ENCODE results near the gene FKBP6.

- TF ChIP-seq, protein P1, sequence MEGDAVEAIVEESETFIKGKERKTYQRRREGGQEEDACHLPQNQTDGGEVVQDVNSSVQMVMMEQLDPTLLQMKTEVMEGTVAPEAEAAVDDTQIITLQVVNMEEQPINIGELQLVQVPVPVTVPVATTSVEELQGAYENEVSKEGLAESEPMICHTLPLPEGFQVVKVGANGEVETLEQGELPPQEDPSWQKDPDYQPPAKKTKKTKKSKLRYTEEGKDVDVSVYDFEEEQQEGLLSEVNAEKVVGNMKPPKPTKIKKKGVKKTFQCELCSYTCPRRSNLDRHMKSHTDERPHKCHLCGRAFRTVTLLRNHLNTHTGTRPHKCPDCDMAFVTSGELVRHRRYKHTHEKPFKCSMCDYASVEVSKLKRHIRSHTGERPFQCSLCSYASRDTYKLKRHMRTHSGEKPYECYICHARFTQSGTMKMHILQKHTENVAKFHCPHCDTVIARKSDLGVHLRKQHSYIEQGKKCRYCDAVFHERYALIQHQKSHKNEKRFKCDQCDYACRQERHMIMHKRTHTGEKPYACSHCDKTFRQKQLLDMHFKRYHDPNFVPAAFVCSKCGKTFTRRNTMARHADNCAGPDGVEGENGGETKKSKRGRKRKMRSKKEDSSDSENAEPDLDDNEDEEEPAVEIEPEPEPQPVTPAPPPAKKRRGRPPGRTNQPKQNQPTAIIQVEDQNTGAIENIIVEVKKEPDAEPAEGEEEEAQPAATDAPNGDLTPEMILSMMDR (IDR thresholded peaks at IDR 0.05; ENCODE audit: insufficient read depth, low read length, poor library complexity, severe bottlenecking), result no peak
- no peak for TF ChIP-seq EZH2phosphoT487 (conservative IDR thresholded peaks at IDR 0.05; ENCODE audit: low read length)
Measured at GRCh38 chr7:73354821-73355220, 26.9 kb downstream of the FKBP6 start.

Measured in SU-DHL-6 (cell line).